Renal cortical epithelial cell (primary cell): Measurements from ENCODE around the gene CXCR5. TPM values are rescaled to one million over a fixed set of nuclear protein-coding genes. Genes with fewer than 3 reads are reported as not detected.
A peak's percentile ranks its signal among the peaks of the same experiment; 100 is the strongest.

Experiments used
- DNase-seq: peaks from one replicate; pipeline ENCODE4 v3.0.0-alpha.2; 2011; ENCODE audit warnings: low read depth
- total RNA-seq: library from RNA; depleted of rRNA; stranded (reverse); fragments of >200 nt; gene quantifications from 2 replicates; pipeline ENCODE4 v1.2.3, GENCODE V29; 2014

Gene CXCR5
- total RNA-seq, 1 donor from 2014 or later: not detected

- no peak for DNase-seq
Observed at GRCh38 chr11:118876286-118876685, 7.4 kb upstream of the CXCR5 start.

DNA sequence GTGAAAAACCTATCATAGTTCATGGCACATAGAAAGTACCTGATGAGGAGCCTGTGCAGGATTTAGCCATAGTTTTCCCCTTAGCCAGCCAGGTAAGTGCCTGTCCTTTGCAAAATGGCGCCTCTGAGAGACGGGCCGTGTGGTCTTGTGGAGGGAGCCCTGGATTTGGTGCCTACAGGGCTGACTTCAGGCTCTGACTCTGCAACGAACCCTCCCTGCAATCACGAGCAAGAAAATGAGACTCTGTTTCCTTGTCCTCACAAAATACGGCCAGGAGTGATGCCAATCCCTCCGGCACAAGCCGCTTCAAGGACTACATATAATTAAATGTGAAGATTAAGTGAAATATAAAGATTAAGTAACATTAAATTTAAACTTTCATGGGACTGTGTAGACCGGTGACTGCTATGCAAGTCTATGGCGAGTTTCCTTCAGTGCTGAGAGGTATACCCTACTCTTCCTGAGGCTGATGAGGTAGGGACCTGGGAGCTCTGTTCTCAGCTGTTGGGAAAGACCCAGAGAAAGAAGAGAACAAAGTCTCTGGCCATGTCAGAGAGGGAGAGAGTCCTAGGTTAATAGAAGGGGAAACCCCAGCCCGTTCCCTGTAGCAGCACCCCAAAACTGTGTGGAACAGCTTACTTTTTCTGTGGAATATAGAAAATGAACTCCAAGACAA, 6.1 kb upstream of the CXCR5 start:
- no peak for DNase-seq

DNA sequence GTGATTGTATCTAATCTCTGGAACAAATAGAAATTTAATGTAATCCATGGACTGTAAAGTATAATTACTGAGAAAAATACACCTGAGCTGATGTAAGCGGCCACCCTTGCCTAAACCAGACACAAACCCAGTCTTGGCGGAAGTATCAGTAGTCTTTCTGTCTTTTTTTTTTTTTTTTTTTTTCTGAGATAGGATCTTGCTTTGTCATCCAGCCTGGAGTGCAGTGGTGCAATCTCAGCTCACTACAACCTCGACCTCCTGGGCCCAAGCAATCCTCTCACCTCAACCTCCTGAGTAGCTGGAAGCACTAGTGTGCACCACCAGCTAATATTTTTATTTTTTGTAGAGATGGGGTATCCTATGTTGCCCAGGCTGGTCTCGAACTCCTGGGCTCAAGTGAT, 5.5 kb upstream of the CXCR5 start:
- DNase-seq: no peak

GRCh38 chr11:118881228-118881627, 2.5 kb upstream of the CXCR5 start:
- DNase-seq: no peak

DNA sequence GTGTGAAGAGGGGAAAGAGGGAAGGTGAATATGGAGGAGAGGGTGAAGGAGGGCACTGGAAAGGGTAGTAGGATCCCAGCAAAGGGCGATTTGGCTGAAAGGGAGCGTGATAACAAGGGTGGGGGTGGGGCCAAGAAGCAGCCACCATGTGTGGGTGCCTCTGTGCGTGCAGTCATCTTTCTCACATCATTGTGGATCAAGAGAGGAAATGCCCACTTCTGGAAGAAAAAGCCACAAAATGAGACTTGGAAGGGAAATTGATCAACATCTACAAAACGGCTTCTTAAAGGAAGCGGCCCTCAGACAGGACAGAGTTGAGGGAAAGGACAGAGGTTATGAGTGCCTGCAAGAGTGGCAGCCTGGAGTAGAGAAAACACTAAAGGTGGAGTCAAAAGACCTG, 1.2 kb upstream of the CXCR5 start:
- no peak for DNase-seq

- DNase-seq: no peak
Observed at GRCh38 chr11:118883004-118883367, 706 bp upstream of the CXCR5 start.

GRCh38 chr11:118884875-118885274, 1.2 kb downstream of the CXCR5 start:
- no peak for DNase-seq

GRCh38 chr11:118885319-118885718, 1.6 kb downstream of the CXCR5 start:
- no peak for DNase-seq

GRCh38 chr11:118885831-118886565, 2.3 kb downstream of the CXCR5 start:
- no peak for DNase-seq

- no peak for DNase-seq
Observed at GRCh38 chr11:118886681-118887111, 3.0 kb downstream of the CXCR5 start.

DNA sequence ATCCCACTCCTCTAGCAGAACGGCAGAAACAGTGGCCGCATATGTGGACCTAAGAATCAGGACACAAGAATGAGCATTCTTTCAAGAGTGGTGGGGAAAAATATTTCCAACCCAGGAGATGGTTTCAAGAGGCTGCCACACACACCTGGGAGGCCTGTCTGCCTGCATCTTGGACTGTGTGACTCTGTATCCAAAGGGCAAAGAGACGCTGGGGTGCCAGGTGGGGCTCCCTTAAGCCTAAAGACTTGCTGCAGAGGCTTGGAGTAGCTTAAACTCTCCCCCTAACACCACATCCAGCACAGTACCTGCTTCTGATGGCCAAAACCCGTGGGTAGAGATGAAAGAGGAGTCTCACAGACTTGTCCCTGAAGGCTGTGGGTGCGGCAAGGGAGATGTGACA, 3.5 kb downstream of the CXCR5 start:
- DNase-seq: no peak

- DNase-seq: peak; percentile 28
Observed at GRCh38 chr11:118888398-118888797, 4.7 kb downstream of the CXCR5 start.

DNA sequence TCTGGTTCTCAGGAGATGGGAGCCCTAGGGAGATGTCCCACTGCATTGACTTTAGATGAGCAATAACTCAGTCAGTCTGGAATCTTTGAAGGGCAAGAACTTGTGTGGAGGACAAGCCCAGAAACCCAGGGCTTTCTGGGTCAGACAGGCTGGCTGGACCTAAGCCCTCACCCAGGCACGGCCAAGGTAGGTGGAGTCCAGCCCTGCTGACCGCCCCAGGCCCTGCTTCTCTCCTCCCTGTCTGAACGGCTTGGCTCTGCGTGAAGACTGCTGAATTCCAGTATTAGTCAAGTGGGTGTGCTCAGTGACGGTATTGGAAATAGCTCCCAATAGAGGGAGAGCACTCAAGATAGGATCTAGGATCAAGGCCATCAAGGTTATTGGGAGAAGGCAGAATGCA, 6.1 kb downstream of the CXCR5 start:
- peak; percentile 74 for DNase-seq

DNA sequence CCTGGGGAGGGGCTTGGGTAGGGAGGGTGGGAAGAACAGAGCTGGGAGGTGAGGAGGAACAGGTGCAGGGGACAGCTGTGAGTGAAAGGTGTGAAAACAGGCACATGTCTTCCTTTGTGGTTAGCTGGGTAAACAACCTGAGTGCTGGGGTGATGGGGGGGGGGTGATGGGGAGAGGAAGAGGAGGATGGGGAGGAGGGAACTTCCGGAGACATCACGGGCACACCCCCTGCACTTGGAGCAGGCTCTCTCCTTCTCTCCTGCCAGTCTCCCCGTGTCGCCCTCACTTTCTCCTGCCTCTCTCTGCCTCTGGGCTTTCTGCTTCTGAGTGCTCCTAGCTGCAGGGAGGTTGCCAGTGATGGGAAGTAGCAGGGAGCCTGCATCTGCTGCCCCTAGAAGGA, 8.8 kb downstream of the CXCR5 start:
- DNase-seq: no peak

GRCh38 chr11:118892964-118893363, 9.3 kb downstream of the CXCR5 start:
- DNase-seq: no peak

GRCh38 chr11:118893662-118894061, 10.0 kb downstream of the CXCR5 start:
- DNase-seq: no peak

DNA sequence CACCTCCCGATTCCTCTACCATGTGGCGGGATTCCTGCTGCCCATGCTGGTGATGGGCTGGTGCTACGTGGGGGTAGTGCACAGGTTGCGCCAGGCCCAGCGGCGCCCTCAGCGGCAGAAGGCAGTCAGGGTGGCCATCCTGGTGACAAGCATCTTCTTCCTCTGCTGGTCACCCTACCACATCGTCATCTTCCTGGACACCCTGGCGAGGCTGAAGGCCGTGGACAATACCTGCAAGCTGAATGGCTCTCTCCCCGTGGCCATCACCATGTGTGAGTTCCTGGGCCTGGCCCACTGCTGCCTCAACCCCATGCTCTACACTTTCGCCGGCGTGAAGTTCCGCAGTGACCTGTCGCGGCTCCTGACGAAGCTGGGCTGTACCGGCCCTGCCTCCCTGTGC, 10.5 kb downstream of the CXCR5 start:
- DNase-seq: no peak

GRCh38 chr11:118895093-118896039, 11.7 kb downstream of the CXCR5 start:
- DNase-seq: no peak

- no peak for DNase-seq
Observed at GRCh38 chr11:118896472-118896913, 12.8 kb downstream of the CXCR5 start.

- no peak for DNase-seq
Observed at GRCh38 chr11:118896921-118897591, 13.4 kb downstream of the CXCR5 start.

DNA sequence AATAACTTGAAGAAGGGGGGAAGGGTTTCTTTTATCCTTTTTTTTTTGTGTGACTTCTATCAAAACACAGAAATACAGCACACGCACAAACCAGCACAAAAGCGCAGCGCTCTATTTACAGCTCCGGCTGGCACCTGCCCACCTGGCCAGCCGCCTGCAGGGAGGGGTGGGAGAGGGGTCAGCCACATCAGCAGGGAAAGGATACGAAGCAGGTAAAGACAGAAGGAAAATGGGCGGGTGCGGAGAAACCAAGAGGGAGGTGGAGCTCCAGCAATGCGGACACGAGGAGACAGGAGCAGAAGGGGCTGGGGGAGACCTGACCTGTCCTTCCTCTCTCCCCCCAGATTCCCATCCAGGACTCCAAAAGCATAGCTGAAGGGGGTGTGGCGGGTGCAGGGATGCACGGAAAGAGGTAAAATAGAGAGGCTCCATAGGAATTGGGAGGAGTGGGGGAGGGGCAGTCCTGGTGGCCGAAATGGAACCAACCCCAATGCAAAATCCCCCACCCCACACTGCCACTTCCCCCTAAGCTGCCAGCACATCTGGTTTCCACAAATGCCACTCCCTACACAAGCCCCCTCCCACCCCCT, 14.1 kb downstream of the CXCR5 start:
- no peak for DNase-seq
